HEK293 (cell line): ENCODE results near the gene INO80E.

Experiments used
- PATZ1 ChIP-seq: fragments of 450-650 bp; formaldehyde crosslinking; IDR thresholded peaks from 2 replicates; pipeline ENCODE4 v1.5.1; 2016; ENCODE audit warnings: missing biosample characterization, missing genetic modification characterization
- REST ChIP-seq: fragments of 450-650 bp; formaldehyde crosslinking; IDR thresholded peaks from 2 replicates; pipeline ENCODE4 v1.5.1; 2016; ENCODE audit warnings: missing biosample characterization, missing genetic modification characterization
- SCRT2 ChIP-seq: fragments of 450-650 bp; formaldehyde crosslinking; IDR thresholded peaks from 2 replicates; pipeline ENCODE4 v1.5.1; 2016; ENCODE audit warnings: missing biosample characterization, missing genetic modification characterization
- ZBTB11 ChIP-seq: fragments of 450-650 bp; formaldehyde crosslinking; conservative IDR thresholded peaks from 2 replicates; pipeline ENCODE4 v1.5.1; 2016; ENCODE audit warnings: low read depth, missing biosample characterization, missing genetic modification characterization
- ZBTB21 ChIP-seq: fragments of 450-650 bp; formaldehyde crosslinking; IDR thresholded peaks from 2 replicates; pipeline ENCODE4 v1.5.1; 2017; ENCODE audit warnings: missing biosample characterization, missing genetic modification characterization
- ZBTB44 ChIP-seq: fragments of 450-650 bp; IDR thresholded peaks from 2 replicates; pipeline ENCODE4 v1.5.1; 2018; ENCODE audit warnings: missing biosample characterization, mild to moderate bottlenecking, missing genetic modification characterization
- ZBTB49 ChIP-seq: fragments of 450-650 bp; formaldehyde crosslinking; IDR thresholded peaks from 2 replicates; pipeline ENCODE4 v1.5.1; 2016; ENCODE audit warnings: missing biosample characterization, missing genetic modification characterization, low read depth
- ZFP69B ChIP-seq: fragments of 450-650 bp; formaldehyde crosslinking; IDR thresholded peaks from 2 replicates; pipeline ENCODE4 v1.5.1; 2016; ENCODE audit warnings: missing biosample characterization, missing genetic modification characterization
- ZNF146 ChIP-seq: fragments of 450-650 bp; formaldehyde crosslinking; IDR thresholded peaks from 2 replicates; pipeline ENCODE4 v1.5.1; 2016; ENCODE audit warnings: missing biosample characterization, missing genetic modification characterization
- ZNF155 ChIP-seq: fragments of 450-650 bp; formaldehyde crosslinking; IDR thresholded peaks from 2 replicates; pipeline ENCODE4 v1.5.1; 2016; ENCODE audit warnings: missing biosample characterization, missing genetic modification characterization
- ZNF19 ChIP-seq: fragments of 450-650 bp; formaldehyde crosslinking; IDR thresholded peaks from 2 replicates; pipeline ENCODE4; 2016; ENCODE audit warnings: missing biosample characterization, missing genetic modification characterization, low read depth
- ZNF639 ChIP-seq: fragments of 450-650 bp; formaldehyde crosslinking; IDR thresholded peaks from 2 replicates; pipeline ENCODE4 v1.5.1; 2016; ENCODE audit warnings: missing biosample characterization, missing genetic modification characterization
- ZNF785 ChIP-seq: fragments of 450-650 bp; formaldehyde crosslinking; IDR thresholded peaks from 2 replicates; pipeline ENCODE4 v1.5.1; 2016; ENCODE audit warnings: missing biosample characterization, missing genetic modification characterization
- ZNF792 ChIP-seq: fragments of 450-650 bp; formaldehyde crosslinking; IDR thresholded peaks from 2 replicates; pipeline ENCODE4 v1.5.1; 2016; ENCODE audit warnings: missing biosample characterization, missing genetic modification characterization
- TF ChIP-seq, protein P1 (sequence below): fragments of 450-650 bp; formaldehyde crosslinking; IDR thresholded peaks from 2 replicates; pipeline ENCODE4 v1.5.1; 2016; ENCODE audit warnings: missing biosample characterization, missing genetic modification characterization, borderline replicate concordance

Gene INO80E

GRCh38 chr16:29995324-29995910, 624 bp upstream of the INO80E start, which contains the start of gene HIRIP3 (continued):
- TF ChIP-seq ZFP69B (tag by site-specific recombination) = peak; percentile 63; the same call in 1 of the 2 replicates
- peak; percentile 78 for TF ChIP-seq PATZ1 (tag by site-specific recombination)
- TF ChIP-seq, protein P1, sequence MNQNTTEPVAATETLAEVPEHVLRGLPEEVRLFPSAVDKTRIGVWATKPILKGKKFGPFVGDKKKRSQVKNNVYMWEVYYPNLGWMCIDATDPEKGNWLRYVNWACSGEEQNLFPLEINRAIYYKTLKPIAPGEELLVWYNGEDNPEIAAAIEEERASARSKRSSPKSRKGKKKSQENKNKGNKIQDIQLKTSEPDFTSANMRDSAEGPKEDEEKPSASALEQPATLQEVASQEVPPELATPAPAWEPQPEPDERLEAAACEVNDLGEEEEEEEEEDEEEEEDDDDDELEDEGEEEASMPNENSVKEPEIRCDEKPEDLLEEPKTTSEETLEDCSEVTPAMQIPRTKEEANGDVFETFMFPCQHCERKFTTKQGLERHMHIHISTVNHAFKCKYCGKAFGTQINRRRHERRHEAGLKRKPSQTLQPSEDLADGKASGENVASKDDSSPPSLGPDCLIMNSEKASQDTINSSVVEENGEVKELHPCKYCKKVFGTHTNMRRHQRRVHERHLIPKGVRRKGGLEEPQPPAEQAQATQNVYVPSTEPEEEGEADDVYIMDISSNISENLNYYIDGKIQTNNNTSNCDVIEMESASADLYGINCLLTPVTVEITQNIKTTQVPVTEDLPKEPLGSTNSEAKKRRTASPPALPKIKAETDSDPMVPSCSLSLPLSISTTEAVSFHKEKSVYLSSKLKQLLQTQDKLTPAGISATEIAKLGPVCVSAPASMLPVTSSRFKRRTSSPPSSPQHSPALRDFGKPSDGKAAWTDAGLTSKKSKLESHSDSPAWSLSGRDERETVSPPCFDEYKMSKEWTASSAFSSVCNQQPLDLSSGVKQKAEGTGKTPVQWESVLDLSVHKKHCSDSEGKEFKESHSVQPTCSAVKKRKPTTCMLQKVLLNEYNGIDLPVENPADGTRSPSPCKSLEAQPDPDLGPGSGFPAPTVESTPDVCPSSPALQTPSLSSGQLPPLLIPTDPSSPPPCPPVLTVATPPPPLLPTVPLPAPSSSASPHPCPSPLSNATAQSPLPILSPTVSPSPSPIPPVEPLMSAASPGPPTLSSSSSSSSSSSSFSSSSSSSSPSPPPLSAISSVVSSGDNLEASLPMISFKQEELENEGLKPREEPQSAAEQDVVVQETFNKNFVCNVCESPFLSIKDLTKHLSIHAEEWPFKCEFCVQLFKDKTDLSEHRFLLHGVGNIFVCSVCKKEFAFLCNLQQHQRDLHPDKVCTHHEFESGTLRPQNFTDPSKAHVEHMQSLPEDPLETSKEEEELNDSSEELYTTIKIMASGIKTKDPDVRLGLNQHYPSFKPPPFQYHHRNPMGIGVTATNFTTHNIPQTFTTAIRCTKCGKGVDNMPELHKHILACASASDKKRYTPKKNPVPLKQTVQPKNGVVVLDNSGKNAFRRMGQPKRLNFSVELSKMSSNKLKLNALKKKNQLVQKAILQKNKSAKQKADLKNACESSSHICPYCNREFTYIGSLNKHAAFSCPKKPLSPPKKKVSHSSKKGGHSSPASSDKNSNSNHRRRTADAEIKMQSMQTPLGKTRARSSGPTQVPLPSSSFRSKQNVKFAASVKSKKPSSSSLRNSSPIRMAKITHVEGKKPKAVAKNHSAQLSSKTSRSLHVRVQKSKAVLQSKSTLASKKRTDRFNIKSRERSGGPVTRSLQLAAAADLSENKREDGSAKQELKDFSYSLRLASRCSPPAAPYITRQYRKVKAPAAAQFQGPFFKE (tag by site-specific recombination) = 0 out of 2 replicates have a peak, but pooled peaks have one; percentile 60
- 0 out of 2 replicates have a peak, but pooled peaks have one; percentile 61 for TF ChIP-seq ZNF792 (tag by site-specific recombination)
- peak; percentile 13; the same call in 1 of the 2 replicates for TF ChIP-seq ZBTB21 (tag by site-specific recombination)
- 0 out of 2 replicates have a peak, but pooled peaks have one; percentile 45 for TF ChIP-seq ZNF146 (tag by site-specific recombination)
- peak; percentile 36; the same call in 1 of the 2 replicates for TF ChIP-seq REST
- no peak for TF ChIP-seq ZNF785
- peak; percentile 9; the same call in 1 of the 2 replicates for TF ChIP-seq ZBTB11 (tag by site-specific recombination)
- TF ChIP-seq ZBTB44 (tag by site-specific recombination) = peak; percentile 9; the same call in 1 of the 2 replicates
- TF ChIP-seq ZNF19 (tag by site-specific recombination) = no peak
- TF ChIP-seq ZBTB49 (tag by site-specific recombination) = no peak
- peak; percentile 85; the same call in 1 of the 2 replicates for TF ChIP-seq SCRT2 (tag by site-specific recombination)
- TF ChIP-seq ZNF639 (tag by site-specific recombination) = peak; percentile 93
- no peak for TF ChIP-seq ZNF155 (tag by site-specific recombination)
